ENCODE results near the gene MGP.

DNA sequence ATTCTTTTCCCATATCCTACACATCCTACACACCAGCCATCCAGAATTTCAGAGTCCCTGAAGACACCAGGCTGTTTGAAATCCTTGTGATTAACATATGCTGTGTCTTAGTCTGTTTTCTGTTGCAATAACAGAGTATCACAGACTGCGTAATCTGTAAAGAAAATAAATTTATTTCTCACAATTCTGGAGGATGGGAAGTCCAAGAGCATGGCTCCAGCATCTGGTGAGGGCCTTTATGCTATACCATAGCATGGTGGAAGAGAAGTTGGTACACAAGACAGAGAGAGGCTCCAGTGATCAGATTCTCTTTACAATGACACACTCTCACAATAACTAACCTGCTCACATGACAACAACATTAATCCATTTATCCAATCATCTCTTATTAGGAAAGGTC is 46.4 kb downstream of the MGP start:
- TF ChIP-seq, protein P1, sequence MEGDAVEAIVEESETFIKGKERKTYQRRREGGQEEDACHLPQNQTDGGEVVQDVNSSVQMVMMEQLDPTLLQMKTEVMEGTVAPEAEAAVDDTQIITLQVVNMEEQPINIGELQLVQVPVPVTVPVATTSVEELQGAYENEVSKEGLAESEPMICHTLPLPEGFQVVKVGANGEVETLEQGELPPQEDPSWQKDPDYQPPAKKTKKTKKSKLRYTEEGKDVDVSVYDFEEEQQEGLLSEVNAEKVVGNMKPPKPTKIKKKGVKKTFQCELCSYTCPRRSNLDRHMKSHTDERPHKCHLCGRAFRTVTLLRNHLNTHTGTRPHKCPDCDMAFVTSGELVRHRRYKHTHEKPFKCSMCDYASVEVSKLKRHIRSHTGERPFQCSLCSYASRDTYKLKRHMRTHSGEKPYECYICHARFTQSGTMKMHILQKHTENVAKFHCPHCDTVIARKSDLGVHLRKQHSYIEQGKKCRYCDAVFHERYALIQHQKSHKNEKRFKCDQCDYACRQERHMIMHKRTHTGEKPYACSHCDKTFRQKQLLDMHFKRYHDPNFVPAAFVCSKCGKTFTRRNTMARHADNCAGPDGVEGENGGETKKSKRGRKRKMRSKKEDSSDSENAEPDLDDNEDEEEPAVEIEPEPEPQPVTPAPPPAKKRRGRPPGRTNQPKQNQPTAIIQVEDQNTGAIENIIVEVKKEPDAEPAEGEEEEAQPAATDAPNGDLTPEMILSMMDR (IDR thresholded peaks at IDR 0.05; ENCODE audit: poor library complexity) = no peak
- TF ChIP-seq EZH2phosphoT487 (IDR thresholded peaks at IDR 0.05; ENCODE audit: low read depth, severe bottlenecking, unreplicated experiment) = no peak
- no peak for TF ChIP-seq EZH2 (IDR thresholded peaks at IDR 0.05; ENCODE audit: borderline replicate concordance)

Data from hepatocyte (in vitro differentiated cells).